SK-N-SH (cell line): ENCODE measurements around the gene PAFAH1B1. TPM values are rescaled to one million over a fixed set of nuclear protein-coding genes. Genes with fewer than 3 reads are reported as not detected.
A peak's percentile ranks its signal among the peaks of the same experiment; 100 is the strongest.

Experiments used
- CTCF ChIA-PET: fragments of 300-600, 350-600 bp; formaldehyde crosslinking; extraction: SDS; loops from one replicate; lab custom pipeline; 2021; lab: Yijun Ruan, JAX
- POLR2A ChIA-PET: fragments of 350-600 bp; sonication (Branson Sonifier 250); formaldehyde crosslinking; extraction: SDS; loops from one replicate; lab custom pipeline; 2020; ENCODE audit warnings: antibody characterized with exemption, inconsistent platforms; lab: Yijun Ruan, JAX
- DNase-seq: peaks from one replicate; pipeline ENCODE4 v3.0.0; 2012
- H2AFZ ChIP-seq: fragments of 200-600 bp; sonication (generic); 2 replicates; pipeline ENCODE4 v1.8.1; 2016; ENCODE audit warnings: antibody characterized with exemption, mild to moderate bottlenecking, low read depth
- H3F3A ChIP-seq: fragments of 200-600 bp; sonication (generic); replicated peaks from 2 replicates; pipeline ENCODE3; 2016; ENCODE audit warnings: antibody characterized with exemption, mild to moderate bottlenecking; ENCODE audit not compliant: insufficient read depth
- H3K27ac ChIP-seq, 2 experiments: fragments of 200-500 bp in 1 of 2; fragments of 200-600 bp in 1 of 2; sonication (Bioruptor generic) in 1 of 2; sonication (generic), shearing (Covaris generic) in 1 of 2; 2 replicates each; pipeline versions ENCODE4 v1.5.1 to v1.6.1; 2014 to 2016; ENCODE audit warnings: low read depth in 2 of 2, inconsistent platforms in 1 of 2, low read length in 1 of 2, mild to moderate bottlenecking in 1 of 2, mixed read lengths in 1 of 2
- H3K27me3 ChIP-seq: fragments of 200-600 bp; sonication (generic), shearing (Covaris generic); 2 replicates; pipeline ENCODE4 v1.6.1; 2016; ENCODE audit warnings: mixed run types; ENCODE audit not compliant: insufficient read depth
- H3K36me3 ChIP-seq, 2 experiments: fragments of 200-500 bp in 1 of 2; fragments of 200-600 bp in 1 of 2; sonication (Bioruptor generic) in 1 of 2; sonication (generic) in 1 of 2; replicated peaks in 1 of 2; 2 replicates each; pipeline versions ENCODE3 to v1.5.1; 2014 to 2016; ENCODE audit warnings: low read length in 1 of 2, mild to moderate bottlenecking in 1 of 2; ENCODE audit not compliant: insufficient read depth in 2 of 2, control insufficient read depth in 1 of 2
- H3K4me1 ChIP-seq, 2 experiments: fragments of 200-500 bp in 1 of 2; fragments of 200-600 bp in 1 of 2; sonication (Bioruptor generic) in 1 of 2; sonication (generic), shearing (Covaris generic) in 1 of 2; 2 replicates each; pipeline versions ENCODE4 v1.5.1 to v1.6.1; 2014 to 2016; ENCODE audit warnings: low read depth in 1 of 2, low read length in 1 of 2, mixed run types in 1 of 2; ENCODE audit not compliant: insufficient read depth in 2 of 2, control insufficient read depth in 1 of 2
- H3K4me2 ChIP-seq: fragments of 200-600 bp; sonication (generic), shearing (Covaris generic); 2 replicates; pipeline ENCODE4 v1.6.1; 2017; ENCODE audit warnings: mixed run types
- H3K4me3 ChIP-seq, 2 experiments: fragments of 200-500 bp in 1 of 2; fragments of 200-600 bp in 1 of 2; sonication (Bioruptor generic) in 1 of 2; sonication (generic), shearing (Covaris generic) in 1 of 2; 2 replicates each; pipeline versions ENCODE4 v1.5.1 to v1.8.1; 2014 to 2016; ENCODE audit warnings: low read depth in 2 of 2, inconsistent platforms in 1 of 2, low read length in 1 of 2, mild to moderate bottlenecking in 1 of 2, mixed read lengths in 1 of 2, moderate library complexity in 1 of 2
- H3K79me2 ChIP-seq: fragments of 200-600 bp; sonication (generic); 2 replicates; pipeline ENCODE4 v1.8.1; 2017; ENCODE audit warnings: mild to moderate bottlenecking; ENCODE audit not compliant: insufficient read depth
- H3K9ac ChIP-seq: fragments of 200-600 bp; sonication (generic); 2 replicates; pipeline ENCODE4 v1.6.1; 2017; ENCODE audit warnings: mixed run types
- H3K9me2 ChIP-seq: fragments of 200-600 bp; sonication (generic); 2 replicates; pipeline ENCODE4 v1.6.1; 2017; ENCODE audit warnings: mixed run types
- H3K9me3 ChIP-seq: fragments of 200-600 bp; sonication (generic); 2 replicates; pipeline ENCODE4 v1.6.1; 2017; ENCODE audit warnings: mixed run types, mild to moderate bottlenecking, moderate library complexity
- H4K20me1 ChIP-seq: fragments of 200-600 bp; sonication (generic); 2 replicates; pipeline ENCODE4 v1.6.1; 2017; ENCODE audit warnings: mild to moderate bottlenecking, mixed run types; ENCODE audit not compliant: insufficient read depth
- CHD2 ChIP-seq: fragments of 150-350 bp; IDR thresholded peaks from 2 replicates; pipeline ENCODE4 v1.6.1; 2018; ENCODE audit warnings: low read length; ENCODE audit not compliant: partially characterized antibody
- ELF1 ChIP-seq: IDR thresholded peaks from 2 replicates; pipeline ENCODE4 v1.4.0; 2012
- EP300 ChIP-seq, 2 experiments: IDR thresholded peaks; 2 replicates each; pipeline versions ENCODE4 v1.4.0 to v1.6.1; 2012; ENCODE audit warnings: borderline replicate concordance in 1 of 2, low read depth in 1 of 2, low read length in 1 of 2
- FOSL2 ChIP-seq: IDR thresholded peaks from 2 replicates; pipeline ENCODE4 v1.4.0; 2012; ENCODE audit warnings: low read depth, mild to moderate bottlenecking, moderate library complexity, borderline replicate concordance
- GATA2 ChIP-seq: sonication (generic); formaldehyde crosslinking; IDR thresholded peaks from 2 replicates; pipeline ENCODE4 v1.5.0; 2020; ENCODE audit warnings: mild to moderate bottlenecking, missing genetic modification reagents
- MEF2A ChIP-seq: IDR thresholded peaks from 2 replicates; pipeline ENCODE4 v1.4.0; 2012; ENCODE audit warnings: low read depth, borderline replicate concordance
- MXI1 ChIP-seq: IDR thresholded peaks from 2 replicates; pipeline ENCODE4 v1.6.1; 2012; ENCODE audit warnings: mild to moderate bottlenecking, low read depth, low read length, improper control_type of control experiment
- RFX5 ChIP-seq: IDR thresholded peaks from 2 replicates; pipeline ENCODE4 v1.6.1; 2012; ENCODE audit warnings: mild to moderate bottlenecking, improper control_type of control experiment, low read length
- RXRA ChIP-seq: IDR thresholded peaks from 2 replicates; pipeline ENCODE4 v1.4.0; 2012; ENCODE audit warnings: low read depth, mild to moderate bottlenecking, borderline replicate concordance
- SIN3A ChIP-seq: IDR thresholded peaks from 2 replicates; pipeline ENCODE4 v1.6.1; 2012; ENCODE audit warnings: low read depth, mild to moderate bottlenecking, low read length, moderate library complexity, borderline replicate concordance
- SMC3 ChIP-seq: IDR thresholded peaks from 2 replicates; pipeline ENCODE4 v1.6.1; 2012; ENCODE audit warnings: low read depth, low read length, improper control_type of control experiment
- TAF1 ChIP-seq: IDR thresholded peaks from 2 replicates; pipeline ENCODE4 v1.6.1; 2012; ENCODE audit warnings: low read depth, mild to moderate bottlenecking, low read length, moderate library complexity, borderline replicate concordance
- TCF12 ChIP-seq: IDR thresholded peaks from 2 replicates; pipeline ENCODE4 v1.4.0; 2012
- TEAD4 ChIP-seq: IDR thresholded peaks from 2 replicates; pipeline ENCODE4 v1.4.0; 2012; ENCODE audit warnings: mild to moderate bottlenecking, borderline replicate concordance; ENCODE audit not compliant: insufficient read depth
- YY1 ChIP-seq: IDR thresholded peaks from 2 replicates; pipeline ENCODE4 v1.4.0; 2012; ENCODE audit warnings: low read depth, mild to moderate bottlenecking
- WGBS: methylation state at CpG from one replicate; pipeline ENCODE4 v1.1.6; 2017; ENCODE audit warnings: low lambda C conversion rate; 5-methylcytosine and 5-hydroxymethylcytosine counted together
- polyA plus RNA-seq, 3 experiments: library from polyadenylated mRNA; depleted of rRNA; stranded (reverse); fragments of >200 nt; gene quantifications; 2 replicates each; pipeline ENCODE4 v1.2.3, GENCODE V29; 2012
- TF ChIP-seq, protein P1 (sequence below): fragments of 150-350 bp; IDR thresholded peaks from 2 replicates; pipeline ENCODE4 v1.6.1; 2017; ENCODE audit warnings: antibody characterized with exemption, low read length, low read depth, borderline replicate concordance

PAFAH1B1 gene
- polyA plus RNA-seq, 1 of the 3 experiments (the other 2 are of a cell fraction), result 37.3 TPM

DNA sequence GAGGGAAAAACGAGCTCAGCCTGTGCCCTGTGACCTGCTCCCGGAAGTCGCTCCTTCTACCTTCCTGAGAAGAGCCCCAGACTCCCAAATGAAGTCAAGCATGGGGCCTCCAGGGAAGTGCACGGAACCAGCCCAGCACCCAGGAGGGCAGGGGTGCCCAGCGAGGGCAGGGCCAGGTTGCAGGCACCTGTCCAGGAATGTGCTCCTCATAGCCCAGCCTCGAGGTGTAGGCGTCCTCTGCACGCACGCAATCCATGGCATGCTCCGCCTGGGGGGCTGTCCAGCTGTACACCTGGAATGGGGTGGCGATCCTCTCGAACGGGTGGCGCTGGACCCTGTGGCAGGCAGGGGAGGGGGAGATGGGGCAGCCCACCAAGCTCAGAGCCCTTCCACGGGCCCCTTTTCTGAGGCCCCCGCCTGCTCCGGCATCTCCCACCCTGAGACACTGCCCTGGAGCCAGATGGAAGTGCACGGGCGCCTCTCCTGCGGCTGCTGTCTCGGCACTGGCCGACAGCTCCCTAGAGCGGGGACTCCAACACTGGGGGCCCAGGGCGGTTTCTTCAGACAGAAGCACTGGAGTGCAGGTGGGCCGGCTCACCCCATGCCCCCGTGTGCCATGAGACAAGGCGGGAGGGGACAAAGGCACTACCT is 107.2 kb downstream of the PAFAH1B1 start:
- Histone ChIP-seq H3K4me2 (no peak overlapping the region), H3K27ac (no peak overlapping the region), H3K27me3 (no peaks in the 10 kb centered on the region), H3K36me3 (peaks cover 4 to 58% of the 10 kb centered on the region in 2 experiments), H3K4me3 (no peak overlapping the region), H3K79me2 (peaks cover 11% of the 10 kb centered on the region; the same call in 1 of the 2 replicates), H3F3A (no peaks in the 10 kb centered on the region), H3K9me3 (no peaks in the 10 kb centered on the region), H2AFZ (no peak overlapping the region), H3K9me2 (no peaks in the 10 kb centered on the region), H3K9ac (no peak overlapping the region), H4K20me1 (peaks cover 14% of the 10 kb centered on the region), H3K4me1 (no peaks in the 10 kb centered on the region)
- TF ChIP-seq SMC3, result no peak
- no peak for TF ChIP-seq TAF1
- TF ChIP-seq SIN3A, result no peak
- no peak for TF ChIP-seq TCF12
- no peak for TF ChIP-seq TEAD4
- TF ChIP-seq GATA2 (CRISPR knock-in tag), result no peak
- no peak for TF ChIP-seq FOSL2
- no peak for TF ChIP-seq ELF1
- no peak for TF ChIP-seq MXI1
- no peak for TF ChIP-seq RFX5
- TF ChIP-seq RXRA, result no peak
- no peak for TF ChIP-seq MEF2A
- no peak for TF ChIP-seq CHD2
- CTCF ChIA-PET, result no interaction called here
- peak; percentile 24 for DNase-seq
- 96% methylated on average over 12 of the region's 27 CpGs for WGBS
- POLR2A ChIA-PET, result no interaction called here

DNA sequence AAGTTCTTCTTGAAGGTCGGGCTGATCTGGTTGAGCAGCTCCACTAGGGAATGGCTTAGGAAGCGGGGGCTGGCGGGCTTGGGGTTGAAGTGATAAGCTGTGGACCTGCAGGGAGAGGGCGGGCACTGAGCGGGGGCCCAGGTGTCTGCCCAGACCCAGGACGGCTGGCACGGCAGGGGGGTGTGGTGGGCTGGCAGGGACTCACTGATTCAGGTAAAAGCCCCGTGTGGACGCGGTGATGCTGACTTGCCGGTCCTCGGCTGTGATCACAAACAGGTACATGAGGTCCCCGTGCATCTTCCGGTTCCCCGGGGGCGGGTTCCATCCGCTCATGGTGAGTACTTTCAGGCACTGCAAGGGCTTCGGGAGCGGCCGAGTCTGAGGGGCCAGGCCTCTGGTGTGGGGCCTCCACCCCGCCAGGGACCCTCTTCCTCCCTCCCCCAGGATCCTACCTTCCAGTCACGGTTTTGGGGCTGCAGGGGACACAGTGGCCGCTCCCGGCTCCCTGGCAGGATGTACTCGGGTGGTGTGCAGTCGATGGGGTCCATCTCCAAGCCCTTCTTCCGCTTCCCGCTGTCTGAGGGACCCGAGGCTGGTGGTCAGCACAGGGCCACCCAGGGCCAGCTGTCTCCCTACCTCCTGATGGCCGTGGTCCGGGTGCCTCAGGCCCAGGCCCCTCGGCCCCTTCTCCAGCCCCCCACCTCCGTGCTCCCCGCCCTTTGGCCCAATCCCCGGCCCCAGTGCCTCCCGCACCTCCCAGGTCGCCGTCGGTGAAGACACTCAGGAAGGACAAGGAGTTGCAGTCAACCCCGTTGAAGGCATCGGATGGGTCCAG is 107.9 kb downstream of the PAFAH1B1 start:
- Histone ChIP-seq H3K4me1 (no peaks in the 10 kb centered on the region), H3K9me2 (no peaks in the 10 kb centered on the region), H3K27me3 (no peaks in the 10 kb centered on the region), H3K27ac (no peak overlapping the region), H3K36me3 (peaks cover 4 to 55% of the 10 kb centered on the region in 2 experiments), H3K4me2 (no peak overlapping the region), H3K9ac (no peak overlapping the region), H3K9me3 (no peaks in the 10 kb centered on the region), H2AFZ (no peak overlapping the region), H3K4me3 (no peak overlapping the region), H3F3A (no peaks in the 10 kb centered on the region), H4K20me1 (peaks cover 22% of the 10 kb centered on the region), H3K79me2 (peaks cover 19% of the 10 kb centered on the region; the same call in 1 of the 2 replicates)
- TF ChIP-seq TCF12, result no peak
- TF ChIP-seq, protein P1, sequence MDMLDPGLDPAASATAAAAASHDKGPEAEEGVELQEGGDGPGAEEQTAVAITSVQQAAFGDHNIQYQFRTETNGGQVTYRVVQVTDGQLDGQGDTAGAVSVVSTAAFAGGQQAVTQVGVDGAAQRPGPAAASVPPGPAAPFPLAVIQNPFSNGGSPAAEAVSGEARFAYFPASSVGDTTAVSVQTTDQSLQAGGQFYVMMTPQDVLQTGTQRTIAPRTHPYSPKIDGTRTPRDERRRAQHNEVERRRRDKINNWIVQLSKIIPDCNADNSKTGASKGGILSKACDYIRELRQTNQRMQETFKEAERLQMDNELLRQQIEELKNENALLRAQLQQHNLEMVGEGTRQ, result no peak
- no peak for TF ChIP-seq YY1
- TF ChIP-seq EP300 (IDR thresholded peaks at IDR 0.05; ENCODE audit: borderline replicate concordance in 1 of 2, low read depth in 1 of 2, low read length in 1 of 2), result no peak
- ChIA-PET CTCF (no interaction called here), POLR2A (no interaction called here)
- WGBS, result 96% methylated on average over 26 of the region's 41 CpGs
- peak; percentile 24 for DNase-seq
